Small intestine (tissue), 16 donors: Measurements from ENCODE around the gene ZFP69. TPM values are rescaled to one million over a fixed set of nuclear protein-coding genes. Genes with fewer than 3 reads are reported as not detected.

Experiments used
- DNase-seq, 2 donors: peaks; one replicate each; pipeline versions ENCODE4 v3.0.0 to v3.0.0-alpha.2; 2013
- FAIRE-seq: peaks from 2 replicates; lab custom pipeline; 2012; peaks lifted over from hg19 to GRCh38; lab: Jason Lieb, UNC
- H3K27ac ChIP-seq, 3 donors: one replicate each; pipeline ENCODE4 v1.5.1; 2013; ENCODE audit warnings: low read length in 2 of 3, mild to moderate bottlenecking in 2 of 3, control low read depth in 1 of 3, inconsistent platforms in 1 of 3, low read depth in 1 of 3, moderate library complexity in 1 of 3
- H3K27me3 ChIP-seq, 3 donors: one replicate each; pipeline ENCODE4 v1.6.1; 2013; ENCODE audit warnings: low read length in 3 of 3, inconsistent platforms in 1 of 3; ENCODE audit not compliant: control insufficient read depth in 3 of 3, insufficient read depth in 3 of 3
- H3K36me3 ChIP-seq, 3 donors: one replicate each; pipeline ENCODE4 v1.6.1; 2013; ENCODE audit warnings: low read length in 3 of 3, inconsistent platforms in 1 of 3, low read depth in 1 of 3, mild to moderate bottlenecking in 1 of 3, moderate library complexity in 1 of 3; ENCODE audit not compliant: control insufficient read depth in 3 of 3, insufficient read depth in 2 of 3
- H3K4me1 ChIP-seq, 3 donors: one replicate each; pipeline ENCODE4 v1.6.1; 2013; ENCODE audit warnings: low read length in 2 of 3, inconsistent platforms in 1 of 3, low read depth in 1 of 3, mild to moderate bottlenecking in 1 of 3, moderate library complexity in 1 of 3; ENCODE audit not compliant: control insufficient read depth in 3 of 3, insufficient read depth in 2 of 3
- H3K4me3 ChIP-seq, 3 donors: one replicate each; pipeline ENCODE4 v1.5.1; 2013; ENCODE audit warnings: low read length in 3 of 3, control low read depth in 1 of 3, inconsistent platforms in 1 of 3, low read depth in 1 of 3, mild to moderate bottlenecking in 1 of 3, moderate library complexity in 1 of 3
- H3K9me3 ChIP-seq, 2 donors: one replicate each; pipeline ENCODE4 v1.6.1; 2013; ENCODE audit warnings: low read depth in 1 of 2, low read length in 1 of 2; ENCODE audit not compliant: control insufficient read depth in 2 of 2, insufficient read depth in 1 of 2
- WGBS, 3 donors: extraction: QIAGEN DNeasy Blood & Tissue Kit; methylation state at CpG; one replicate each; pipeline ENCODE4 v1.1.7; 2013; 5-methylcytosine and 5-hydroxymethylcytosine counted together
- long read RNA-seq, 10 donors: transcript quantifications; one replicate each; lab custom pipeline, GENCODE V29; 2026
- polyA plus RNA-seq, 4 donors: library from polyadenylated mRNA; stranded (reverse) in 3 of 4; unstranded in 1 of 4; fragments of 200-250 nt in 3 of 4; fragments of 120-200 nt in 1 of 4; gene quantifications; one replicate each; pipeline versions ENCODE4 v1.2.1 to v1.2.3, GENCODE V29; 2013
- donor health status: healthy with polysubstance abuse.
- donor health status: control.
- donor health status: control.
- donor health status: Bipolar disorder and iron deficiency.
- donor health status: healthy.

Gene ZFP69
- 1 to 10 TPM in 3 of 4 donors, under 1 TPM in 1; 0.81 to 3.8 (median 2.0) TPM for polyA plus RNA-seq
- long read RNA-seq, donor 1, result 0 reads
- long read RNA-seq, donor 2, result 0 reads
- long read RNA-seq, donor 3, result 0 reads
- long read RNA-seq, donor 4, result 0 reads
- long read RNA-seq, donor 5, result 0 reads
- long read RNA-seq, donor 6, result 0 reads
- long read RNA-seq, donor 7, result 0 reads
- long read RNA-seq, donor 8, result 0 reads
- long read RNA-seq, donor 9, result 0 reads
- long read RNA-seq, donor 10, result 0 reads

GRCh38 chr1:40476924-40477677, at the start of gene ZFP69:
ZFP69 (plus strand) TSS chr1:40477290; CDS start chr1:40479362, 2,072 bp downstream.
- peaks cover 0 to 2% (median under 1%) of the 10 kb centered on the region in 3 donors for H3K36me3 ChIP-seq
- FAIRE-seq, result no peak

GRCh38 chr1:40431385-40431784, 45.7 kb upstream of the ZFP69 start:
- no peaks in the 10 kb centered on the region for H3K9me3 ChIP-seq
- DNase-seq, result no peak
- no peak for FAIRE-seq
- no peaks in the 10 kb centered on the region for H3K36me3 ChIP-seq
- no peak overlapping the region for H3K4me3 ChIP-seq
- no peaks in the 10 kb centered on the region for H3K4me1 ChIP-seq
- no peaks in the 10 kb centered on the region for H3K27me3 ChIP-seq
- no peak overlapping the region for H3K27ac ChIP-seq

More at GRCh38 chr1:40476924-40477677, at the start of gene ZFP69:
- WGBS, 3 donors, result 1% methylated on average over 48 to 65 of the region's 65 CpGs
- H3K9me3 ChIP-seq, result peaks cover 0 to 13% of the 10 kb centered on the region in 2 donors
- peak within 1 kb of the TSS in 2 of 3 donors; percentile 60 to 84 for H3K27ac ChIP-seq
- peaks cover 0 to 2% (median 0%) of the 10 kb centered on the region in 3 donors for H3K4me1 ChIP-seq
- H3K4me3 ChIP-seq, result peak within 1 kb of the TSS; percentile 85 to 94 (median 90)
- H3K27me3 ChIP-seq, result no peaks in the 10 kb centered on the region
- DNase-seq, result peak; percentile 56 to 86

GRCh38 chr1:40432644-40433390, 44.3 kb upstream of the ZFP69 start:
- Histone ChIP-seq H3K4me1 (no peaks in the 10 kb centered on the region), H3K27ac (no peak overlapping the region), H3K4me3 (no peak overlapping the region), H3K9me3 (no peaks in the 10 kb centered on the region), H3K36me3 (no peaks in the 10 kb centered on the region), H3K27me3 (no peaks in the 10 kb centered on the region)
- 76 to 82% (median 78%) methylated on average over 3 of the region's 3 CpGs for WGBS, 3 donors
- DNase-seq (no peak), FAIRE-seq (no peak)

- Histone ChIP-seq H3K27me3 (no peaks in the 10 kb centered on the region), H3K36me3 (no peaks in the 10 kb centered on the region), H3K4me1 (no peaks in the 10 kb centered on the region), H3K9me3 (no peaks in the 10 kb centered on the region), H3K27ac (no peak overlapping the region), H3K4me3 (no peak overlapping the region)
- 86 to 92% (median 89%) methylated on average over 5 of the region's 5 CpGs for WGBS, 3 donors
- DNase-seq, result no peak
- FAIRE-seq, result no peak
Measured at GRCh38 chr1:40435471-40435870, 41.6 kb upstream of the ZFP69 start.

- DNase-seq, result no peak
- FAIRE-seq, result no peak
- H3K4me1 ChIP-seq, result no peaks in the 10 kb centered on the region
- 83 to 88% (median 87%) methylated on average over 4 of the region's 4 CpGs for WGBS, 3 donors
- H3K36me3 ChIP-seq, result no peaks in the 10 kb centered on the region
- no peak overlapping the region for H3K27ac ChIP-seq
- no peaks in the 10 kb centered on the region for H3K27me3 ChIP-seq
- no peak overlapping the region for H3K4me3 ChIP-seq
- H3K9me3 ChIP-seq, result no peaks in the 10 kb centered on the region
Measured at GRCh38 chr1:40435876-40436275, 41.2 kb upstream of the ZFP69 start.

GRCh38 chr1:40438391-40439015, 38.6 kb upstream of the ZFP69 start:
- Histone ChIP-seq H3K4me1 (no peaks in the 10 kb centered on the region), H3K27me3 (no peaks in the 10 kb centered on the region), H3K36me3 (no peaks in the 10 kb centered on the region), H3K27ac (no peak overlapping the region), H3K9me3 (no peaks in the 10 kb centered on the region), H3K4me3 (no peak overlapping the region)
- 59 to 62% (median 61%) methylated on average over 3 of the region's 3 CpGs for WGBS, 3 donors
- FAIRE-seq (no peak), DNase-seq (peak; percentile 31 to 43)

GRCh38 chr1:40439247-40439646, 37.8 kb upstream of the ZFP69 start:
- DNase-seq, result no peak
- Histone ChIP-seq H3K4me3 (no peak overlapping the region), H3K27me3 (no peaks in the 10 kb centered on the region), H3K36me3 (no peaks in the 10 kb centered on the region), H3K9me3 (no peaks in the 10 kb centered on the region), H3K4me1 (no peaks in the 10 kb centered on the region), H3K27ac (no peak overlapping the region)
- WGBS, 3 donors, result 79 to 88% (median 84%) methylated on average over 5 of the region's 5 CpGs
- FAIRE-seq, result no peak
